Measurements from ENCODE around the gene ATP9A.

DNA sequence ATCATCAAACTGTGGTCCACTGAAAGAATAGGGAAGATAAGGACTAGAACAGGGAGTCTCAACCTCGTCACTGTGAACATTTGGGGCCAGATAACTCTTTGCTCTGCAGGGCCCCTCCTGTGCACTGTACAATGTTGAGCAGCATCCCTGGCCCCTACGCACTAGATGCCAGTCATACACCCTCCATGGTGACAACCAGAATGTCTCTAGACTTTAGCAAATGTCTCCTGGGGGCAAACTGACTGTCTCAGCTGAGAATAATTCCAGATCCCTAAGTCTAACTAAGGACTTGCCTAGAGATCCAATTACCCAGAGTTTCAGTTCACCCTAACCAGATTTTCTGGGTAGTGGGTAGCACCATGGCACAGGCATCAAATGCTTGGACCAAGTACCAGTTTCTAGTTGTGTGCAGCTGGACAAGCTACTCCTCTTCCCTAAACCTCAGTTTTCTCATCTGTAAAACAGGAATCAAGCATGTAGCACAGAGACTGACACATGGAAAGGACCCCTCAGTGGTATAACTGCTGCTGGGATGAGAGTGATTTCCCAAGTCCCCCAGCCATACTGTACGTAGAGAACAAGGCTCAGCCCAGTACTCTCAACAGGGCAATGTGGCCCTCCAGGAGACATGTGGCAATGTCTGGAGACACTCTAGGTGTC is 138.7 kb downstream of the ATP9A start:
- TF ChIP-seq, protein P1, sequence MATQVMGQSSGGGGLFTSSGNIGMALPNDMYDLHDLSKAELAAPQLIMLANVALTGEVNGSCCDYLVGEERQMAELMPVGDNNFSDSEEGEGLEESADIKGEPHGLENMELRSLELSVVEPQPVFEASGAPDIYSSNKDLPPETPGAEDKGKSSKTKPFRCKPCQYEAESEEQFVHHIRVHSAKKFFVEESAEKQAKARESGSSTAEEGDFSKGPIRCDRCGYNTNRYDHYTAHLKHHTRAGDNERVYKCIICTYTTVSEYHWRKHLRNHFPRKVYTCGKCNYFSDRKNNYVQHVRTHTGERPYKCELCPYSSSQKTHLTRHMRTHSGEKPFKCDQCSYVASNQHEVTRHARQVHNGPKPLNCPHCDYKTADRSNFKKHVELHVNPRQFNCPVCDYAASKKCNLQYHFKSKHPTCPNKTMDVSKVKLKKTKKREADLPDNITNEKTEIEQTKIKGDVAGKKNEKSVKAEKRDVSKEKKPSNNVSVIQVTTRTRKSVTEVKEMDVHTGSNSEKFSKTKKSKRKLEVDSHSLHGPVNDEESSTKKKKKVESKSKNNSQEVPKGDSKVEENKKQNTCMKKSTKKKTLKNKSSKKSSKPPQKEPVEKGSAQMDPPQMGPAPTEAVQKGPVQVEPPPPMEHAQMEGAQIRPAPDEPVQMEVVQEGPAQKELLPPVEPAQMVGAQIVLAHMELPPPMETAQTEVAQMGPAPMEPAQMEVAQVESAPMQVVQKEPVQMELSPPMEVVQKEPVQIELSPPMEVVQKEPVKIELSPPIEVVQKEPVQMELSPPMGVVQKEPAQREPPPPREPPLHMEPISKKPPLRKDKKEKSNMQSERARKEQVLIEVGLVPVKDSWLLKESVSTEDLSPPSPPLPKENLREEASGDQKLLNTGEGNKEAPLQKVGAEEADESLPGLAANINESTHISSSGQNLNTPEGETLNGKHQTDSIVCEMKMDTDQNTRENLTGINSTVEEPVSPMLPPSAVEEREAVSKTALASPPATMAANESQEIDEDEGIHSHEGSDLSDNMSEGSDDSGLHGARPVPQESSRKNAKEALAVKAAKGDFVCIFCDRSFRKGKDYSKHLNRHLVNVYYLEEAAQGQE (IDR thresholded peaks at IDR 0.05; ENCODE audit: insufficient read depth in 1 of 2, low read depth in 2 of 2, low read length in 2 of 2), result no peak
- TF ChIP-seq POLR2AphosphoS5 (IDR thresholded peaks at IDR 0.05; ENCODE audit: low read depth, low read length) (no peak), TAF1 (IDR thresholded peaks at IDR 0.05; ENCODE audit: borderline replicate concordance, insufficient read depth, low read length) (no peak)

All from PFSK-1 (cell line).